ENCODE data around the gene CLIC5.

DNA sequence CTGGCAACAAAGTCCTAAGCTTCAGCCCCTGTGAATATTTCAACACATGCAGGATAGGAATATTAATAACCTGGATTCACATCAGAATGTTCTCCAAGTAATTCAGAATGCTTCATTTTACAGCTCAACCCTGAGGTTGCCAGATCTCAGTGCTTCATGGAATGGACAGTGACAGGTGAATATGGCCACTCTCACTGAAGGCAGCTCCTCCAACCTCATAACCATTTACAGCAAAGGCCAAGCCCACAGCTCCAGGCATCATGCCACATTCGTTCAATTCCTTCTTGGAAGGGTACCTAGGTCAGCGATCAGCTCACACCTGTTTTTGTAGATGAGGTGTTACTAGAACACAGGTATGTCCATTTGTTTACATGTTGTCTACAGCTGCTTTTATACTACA, 17.1 kb downstream of the CLIC5 start:
- no peak for TF ChIP-seq CTCF (conservative IDR thresholded peaks at IDR 0.05; ENCODE audit: low read length)
- TF ChIP-seq EZH2phosphoT487 (IDR thresholded peaks at IDR 0.05; ENCODE audit: borderline replicate concordance): no peak
